Effector CD8-positive, alpha-beta T cell (primary cell): ENCODE results near the gene ATP13A2.

Source experiments
- DNase-seq: peaks from one replicate; lab custom pipeline; 2025; lab: John Stamatoyannopoulos, UW

Gene ATP13A2

DNA sequence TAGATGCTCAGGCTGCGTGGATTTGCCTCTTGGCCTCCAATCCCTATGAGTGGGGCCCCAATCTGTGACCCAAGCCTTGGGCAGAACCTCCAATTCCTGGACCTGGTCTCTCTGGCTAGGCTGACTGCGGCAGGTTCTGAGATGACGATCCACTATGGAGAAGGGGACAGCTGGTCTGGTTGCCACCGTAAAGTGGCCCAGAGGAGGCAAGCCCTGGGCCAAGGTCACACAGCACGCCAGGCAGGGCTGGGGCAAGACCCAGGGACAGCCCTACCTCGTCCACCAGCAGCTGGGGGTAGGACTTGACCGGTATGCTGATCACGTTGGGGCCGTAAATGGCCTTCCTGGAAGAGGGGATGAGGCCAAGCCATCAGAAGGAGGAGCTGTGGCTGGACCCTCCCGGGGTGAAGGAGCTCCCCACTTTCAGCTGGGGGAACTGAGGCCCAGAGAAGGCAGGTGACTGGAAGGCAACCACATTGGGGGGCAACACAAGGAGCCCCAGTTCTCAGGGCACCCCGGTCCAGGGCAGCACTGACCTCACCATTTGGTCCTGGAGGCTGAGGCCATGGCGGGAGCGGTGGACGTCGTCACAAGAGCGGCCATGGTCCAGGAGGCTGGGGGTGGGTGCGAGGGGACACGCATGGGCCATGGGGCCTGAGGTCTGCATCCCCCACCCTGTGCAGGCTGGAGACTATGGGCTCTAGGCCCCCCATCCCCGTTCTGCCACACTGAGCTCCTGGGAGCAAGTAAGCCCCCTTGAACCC is 9.8 kb downstream of the ATP13A2 start:
- DNase-seq: no peak

DNA sequence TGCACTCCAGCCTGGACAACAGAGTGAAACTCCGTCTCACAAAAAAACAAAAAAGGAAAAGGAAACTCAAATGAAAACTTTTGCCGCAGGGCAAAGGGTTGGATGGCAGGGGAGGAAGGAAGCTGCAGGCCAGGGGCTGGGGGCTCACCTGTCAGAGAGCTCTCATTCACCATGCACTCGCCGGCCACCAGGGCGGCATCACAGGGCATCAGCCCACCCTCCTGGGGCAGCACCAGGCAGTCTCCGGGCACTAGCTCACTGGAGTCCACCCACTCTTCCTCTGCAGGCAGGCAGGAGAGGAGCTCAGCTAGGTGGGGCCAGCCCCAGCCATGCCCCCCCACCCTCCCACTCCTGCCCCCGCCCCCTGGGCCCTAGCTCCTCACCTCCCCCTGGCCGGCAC is 11.9 kb downstream of the ATP13A2 start:
- DNase-seq: no peak

DNA sequence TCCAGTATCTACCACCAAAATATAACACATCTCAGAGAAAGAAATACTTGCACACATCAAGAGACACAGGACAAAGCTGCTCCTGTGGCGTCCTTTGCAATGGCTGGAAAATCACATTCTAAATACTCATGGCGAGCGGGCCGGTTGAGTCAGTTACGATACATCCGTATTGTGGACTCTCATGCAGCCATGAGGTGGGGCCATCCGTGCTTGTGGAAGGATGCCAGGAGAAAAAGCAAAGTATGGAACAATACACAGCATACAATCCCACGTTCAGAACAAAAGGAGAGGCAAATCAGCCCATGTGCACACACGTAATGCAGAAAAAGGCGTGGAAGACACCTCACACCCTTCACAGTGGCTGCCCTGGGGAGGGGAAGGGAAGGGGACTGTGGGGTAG is 13.1 kb downstream of the ATP13A2 start:
- no peak for DNase-seq

DNA sequence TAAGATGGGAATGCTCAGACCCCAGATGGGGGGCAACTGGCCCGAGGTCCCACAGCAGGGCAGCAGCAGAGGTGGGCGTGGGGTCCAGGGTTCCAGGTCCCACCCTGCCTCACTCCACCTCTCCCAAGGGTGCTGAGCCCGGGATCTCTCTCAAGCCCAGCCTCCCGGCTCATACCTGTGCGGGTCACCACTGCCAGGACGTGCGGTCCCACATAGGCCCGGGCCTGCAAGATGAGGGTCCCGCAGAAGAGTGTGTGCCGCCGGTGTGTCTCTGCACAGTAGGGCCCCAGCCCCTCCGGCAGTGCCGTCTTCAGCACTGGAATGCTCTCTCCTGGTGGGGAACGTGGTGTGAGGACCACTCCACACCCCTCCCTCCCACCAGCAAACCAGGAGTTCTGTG is 14.9 kb downstream of the ATP13A2 start:
- DNase-seq: no peak

DNA sequence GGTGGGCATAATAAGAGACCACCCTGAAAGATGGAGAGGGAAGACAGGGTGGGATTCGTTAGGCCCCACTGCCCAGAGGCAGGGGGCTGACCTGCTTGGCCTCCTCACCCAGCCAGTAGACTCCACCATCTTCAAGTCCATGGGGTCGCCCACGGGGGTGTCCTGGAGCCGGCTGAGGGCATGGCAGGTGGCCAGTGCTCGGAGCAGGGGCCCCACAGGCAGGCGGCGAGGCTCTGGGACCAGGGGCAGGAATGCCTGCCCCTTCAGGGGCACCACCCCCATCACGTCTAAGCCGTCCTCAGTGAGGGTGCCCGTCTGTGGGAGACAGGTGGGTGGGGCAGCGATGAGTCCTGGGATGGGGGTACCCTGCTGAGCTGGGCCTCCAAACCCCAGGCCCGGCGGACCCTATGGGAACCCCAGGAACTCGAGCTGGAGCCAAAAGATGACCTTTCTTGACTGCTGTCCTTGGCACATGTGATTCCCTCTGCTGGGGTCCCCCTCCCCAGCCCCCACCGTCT is 18.1 kb downstream of the ATP13A2 start:
- DNase-seq: no peak

DNA sequence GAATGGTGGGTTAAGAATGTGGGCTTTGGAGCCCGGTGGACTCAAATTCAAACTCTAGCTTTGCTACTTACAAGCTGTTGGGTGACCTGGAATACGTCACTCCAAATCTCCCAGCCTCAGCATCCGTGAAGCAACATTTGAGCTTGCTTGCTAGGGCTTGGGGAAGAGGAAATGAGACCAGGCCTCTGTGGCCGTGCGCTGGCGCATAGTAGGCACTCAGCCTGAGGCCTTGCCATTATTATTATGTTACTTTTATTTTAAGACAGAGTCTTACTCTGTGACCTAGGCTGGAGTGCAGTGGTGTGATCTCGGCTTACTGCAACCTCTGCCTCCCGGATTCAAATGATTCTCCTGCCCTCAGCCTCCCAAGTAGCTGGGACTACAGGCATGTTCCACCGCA is 19.1 kb downstream of the ATP13A2 start:
- DNase-seq: no peak

DNA sequence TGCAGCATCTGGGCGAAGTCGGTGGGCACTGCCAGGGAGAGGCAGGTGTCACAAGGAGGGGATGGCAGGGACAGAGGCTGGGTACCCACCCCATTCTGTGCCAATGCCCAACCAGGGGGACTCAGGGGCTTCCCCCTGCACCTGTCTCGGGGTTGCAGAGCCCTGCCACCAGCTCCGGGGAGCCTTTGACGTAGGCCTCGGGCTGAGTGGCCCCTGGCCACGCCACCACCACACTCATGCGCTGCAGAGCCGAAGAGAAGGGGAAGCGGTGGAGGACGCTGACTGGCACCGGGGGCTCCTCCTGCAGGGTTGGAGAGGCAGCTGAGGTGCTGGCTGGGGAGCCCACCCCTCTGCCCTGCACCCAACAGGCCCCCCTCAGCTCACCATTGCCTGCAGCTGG is 19.6 kb downstream of the ATP13A2 start:
- DNase-seq: no peak

DNA sequence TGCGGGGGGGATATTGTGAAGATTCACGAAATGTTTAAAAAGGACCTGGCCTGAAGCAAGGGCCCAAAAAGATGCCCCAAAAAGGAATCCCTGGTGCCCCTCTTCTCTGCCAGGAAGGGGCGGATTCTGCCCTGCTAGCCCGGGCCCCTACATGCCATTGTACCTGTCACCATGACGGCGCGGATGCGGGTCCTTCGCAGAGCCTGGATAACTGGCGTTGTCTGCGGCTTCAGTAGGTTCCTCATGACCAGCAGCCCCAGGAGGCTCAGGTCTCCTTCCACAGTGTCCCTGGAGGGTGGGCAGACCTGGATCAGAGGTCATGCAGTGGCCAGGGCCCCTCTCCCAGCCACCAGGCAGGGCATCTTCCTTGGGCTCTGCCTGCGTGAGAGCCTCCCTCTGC is 20.2 kb downstream of the ATP13A2 start:
- no peak for DNase-seq

DNA sequence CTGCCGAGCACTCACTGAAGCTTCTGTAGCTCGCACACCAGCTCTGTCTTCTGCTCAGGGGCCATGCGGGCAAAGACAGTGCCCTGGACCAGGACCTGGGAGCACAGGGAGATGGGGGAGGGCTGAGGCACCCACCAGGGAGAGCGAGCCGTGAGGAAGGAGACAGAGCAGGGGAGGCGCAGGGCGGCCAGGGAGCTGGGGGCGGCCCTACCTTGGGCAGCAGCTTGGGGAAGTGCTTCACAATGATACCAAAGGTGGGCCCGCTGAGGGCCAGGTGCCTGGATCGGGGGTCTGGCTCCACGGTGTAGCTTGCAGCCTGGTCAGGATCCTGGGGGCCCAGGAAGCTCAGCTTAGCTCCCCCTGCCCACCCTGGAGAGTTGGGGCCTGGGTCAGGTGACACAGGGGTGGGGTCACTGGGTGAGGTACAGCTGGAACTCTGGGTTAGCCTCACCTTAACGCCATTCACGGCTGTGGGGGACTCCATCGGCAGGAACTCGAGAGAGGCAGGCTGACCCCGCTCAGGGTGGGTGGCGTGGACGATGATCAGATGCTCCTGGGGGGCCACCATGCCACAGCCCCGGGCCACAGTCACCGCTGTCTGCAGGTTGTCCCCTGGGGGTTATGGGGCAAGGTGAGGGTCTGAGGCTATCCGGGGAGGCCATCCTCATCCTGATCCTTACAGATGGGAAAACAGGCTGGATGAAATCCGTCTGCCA is 21.9 kb downstream of the ATP13A2 start:
- DNase-seq: no peak

DNA sequence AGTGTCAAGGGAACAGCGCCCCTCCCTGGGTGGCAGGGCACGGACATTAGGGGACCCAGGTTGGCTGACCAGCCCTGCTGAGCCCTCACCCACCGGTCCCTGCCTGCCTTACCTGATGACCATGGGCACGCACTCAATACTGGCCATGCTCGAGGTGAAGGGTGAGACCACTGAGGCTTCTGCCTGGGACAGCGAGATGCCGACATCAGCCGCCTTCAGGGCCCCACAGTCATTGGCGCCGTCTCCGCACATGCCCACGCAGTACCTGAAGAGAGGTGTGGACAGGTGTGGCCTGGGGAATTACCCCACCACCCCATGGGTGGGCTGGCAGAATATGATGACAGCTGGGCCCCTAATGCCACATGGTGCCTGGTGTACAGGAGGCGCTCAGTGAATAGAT is 23.5 kb downstream of the ATP13A2 start:
- DNase-seq: no peak

DNA sequence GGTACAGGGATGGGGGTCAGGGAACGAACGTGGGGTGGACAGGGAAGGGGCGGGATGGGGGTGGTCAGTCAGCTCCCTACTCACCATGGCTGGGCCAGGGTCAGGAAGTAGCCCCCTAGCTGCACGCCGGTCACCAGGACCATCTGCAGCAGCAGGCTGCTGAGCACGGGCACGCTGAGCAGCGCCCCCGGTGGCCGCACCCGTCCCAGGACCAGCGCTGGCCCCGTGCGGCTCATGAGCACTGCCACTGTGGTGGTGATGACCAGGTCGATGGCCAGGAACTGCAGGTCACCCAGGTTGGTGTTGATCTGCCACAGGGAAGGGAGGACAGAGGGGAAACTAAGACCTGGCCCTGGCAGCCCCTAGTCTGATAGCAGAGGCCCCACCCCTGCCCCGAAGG is 24.8 kb downstream of the ATP13A2 start:
- DNase-seq: no peak

DNA sequence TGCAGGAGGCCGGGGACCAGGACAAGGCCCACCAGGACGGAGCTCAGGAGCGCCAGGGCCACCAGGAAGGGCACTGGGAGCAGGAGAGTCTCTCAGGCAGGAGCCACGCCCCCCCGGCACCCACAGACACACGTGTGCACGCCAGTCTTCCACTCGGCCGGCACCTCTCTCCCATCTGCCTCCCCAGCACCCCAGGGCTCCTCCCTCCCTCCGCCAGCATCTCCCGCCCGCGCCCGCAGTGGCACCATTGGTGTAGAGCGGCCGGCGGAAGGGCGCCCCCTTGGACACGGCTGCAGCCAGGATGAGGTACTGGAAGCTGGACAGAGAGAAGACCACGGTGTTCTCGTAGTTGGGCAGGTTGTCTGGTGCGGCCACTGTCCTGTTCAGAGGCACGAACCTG is 25.2 kb downstream of the ATP13A2 start:
- DNase-seq: no peak

DNA sequence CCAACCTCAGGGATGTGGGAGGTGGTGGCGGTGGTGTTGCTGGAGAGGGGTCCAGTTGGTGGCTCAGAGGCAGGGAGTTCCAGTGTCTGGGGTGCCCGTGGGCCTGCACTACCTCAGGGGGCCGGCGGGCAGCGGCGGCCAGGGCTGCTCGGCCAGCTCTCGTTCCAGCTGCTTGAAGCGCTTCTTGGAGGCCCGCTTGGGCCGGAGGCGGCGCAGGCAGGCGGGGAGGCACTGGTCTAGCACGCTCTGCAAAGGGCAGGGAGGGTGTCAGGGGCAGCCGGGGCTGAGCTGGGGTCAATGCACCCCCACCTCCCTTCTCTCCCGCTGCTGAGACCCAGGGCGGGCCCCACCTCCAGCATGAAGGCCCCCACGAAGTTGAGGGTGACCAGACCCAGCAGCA is 25.6 kb downstream of the ATP13A2 start:
- no peak for DNase-seq

DNA sequence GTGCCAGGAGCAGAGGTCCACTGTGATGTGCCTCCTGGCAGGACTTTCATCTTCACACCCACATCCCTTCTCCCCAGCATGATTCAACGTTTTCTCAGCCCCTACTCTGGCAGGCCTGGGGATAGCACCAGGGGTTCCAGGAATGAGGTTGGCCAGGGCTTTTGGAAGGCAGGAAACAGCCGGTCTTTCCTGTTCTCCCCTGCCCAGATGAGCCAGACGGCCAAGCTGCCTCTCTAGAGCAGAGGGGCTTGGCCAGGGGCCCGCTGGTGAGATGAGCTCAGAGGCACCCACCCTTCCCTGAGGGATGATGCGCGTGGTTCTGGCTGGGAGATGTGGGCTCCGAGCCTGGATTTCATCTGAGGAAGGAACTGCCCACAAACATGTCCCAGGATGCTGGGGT is 27.0 kb downstream of the ATP13A2 start:
- no peak for DNase-seq

DNA sequence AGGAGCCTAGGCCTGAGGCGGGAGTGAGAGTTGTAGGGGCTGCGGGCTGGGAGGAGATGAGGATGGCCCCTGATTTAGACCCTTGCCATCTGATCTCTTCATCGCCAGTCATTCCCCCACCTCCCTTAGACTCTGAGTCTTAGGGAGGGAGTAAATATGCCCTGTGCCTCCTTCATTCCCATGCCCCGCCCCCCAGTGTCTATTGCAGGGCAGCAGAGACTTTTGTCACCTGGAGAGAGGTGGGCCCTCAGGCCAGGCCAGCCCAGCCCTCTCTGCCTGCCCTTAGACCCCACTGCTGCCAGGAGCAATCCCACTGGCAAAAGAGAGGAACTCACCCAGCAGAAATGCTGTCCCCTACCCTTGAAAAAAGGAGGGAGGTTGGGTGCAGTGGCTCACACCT is 28.1 kb downstream of the ATP13A2 start:
- no peak for DNase-seq

DNA sequence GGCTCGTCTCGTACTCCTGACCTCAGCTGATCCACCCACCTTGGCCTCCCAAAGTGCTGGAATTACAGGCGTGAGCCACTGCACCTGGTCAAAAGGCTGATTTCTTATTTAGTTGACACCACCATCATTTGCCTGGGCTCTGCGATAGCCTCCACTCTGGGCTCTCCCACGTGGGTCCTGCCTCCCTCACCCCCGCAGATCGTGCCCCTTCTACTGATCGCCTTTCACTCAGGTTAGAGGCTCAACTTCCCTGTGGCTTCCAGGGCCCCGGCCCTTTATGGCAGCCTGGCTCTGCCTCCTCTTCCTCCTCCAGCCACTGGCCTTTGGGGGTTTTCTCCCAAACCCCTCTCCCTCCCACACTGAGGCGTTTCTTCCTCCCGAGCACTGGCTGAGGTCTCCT is 28.8 kb downstream of the ATP13A2 start:
- DNase-seq: no peak

DNA sequence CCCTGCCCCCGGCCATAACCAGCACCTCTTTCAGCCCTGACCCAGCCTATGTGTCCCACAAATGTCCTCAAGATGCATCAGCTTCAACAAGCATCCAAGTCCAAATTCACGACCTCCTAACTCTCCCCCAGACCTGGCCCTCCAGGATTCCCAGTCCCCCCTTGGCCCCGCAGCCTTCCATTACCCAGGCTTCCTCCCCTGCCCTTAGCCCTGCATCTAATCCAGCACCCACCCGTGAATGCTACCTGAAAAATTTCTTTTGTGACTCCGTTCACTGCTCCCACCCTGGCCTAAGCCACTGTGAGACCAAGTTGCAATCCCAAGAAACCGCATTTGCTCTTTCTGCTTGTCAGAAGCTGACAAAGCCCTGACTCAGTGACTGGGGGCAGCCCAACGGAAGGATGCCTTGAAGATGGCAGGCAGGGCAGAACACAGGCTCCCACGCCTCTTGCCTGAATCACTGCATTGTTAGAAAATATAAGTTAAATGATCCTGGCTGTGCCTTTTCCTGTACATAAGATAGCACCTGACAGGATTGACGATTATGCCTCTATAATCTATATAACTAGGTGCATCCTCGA is 30.4 kb downstream of the ATP13A2 start:
- no peak for DNase-seq

DNA sequence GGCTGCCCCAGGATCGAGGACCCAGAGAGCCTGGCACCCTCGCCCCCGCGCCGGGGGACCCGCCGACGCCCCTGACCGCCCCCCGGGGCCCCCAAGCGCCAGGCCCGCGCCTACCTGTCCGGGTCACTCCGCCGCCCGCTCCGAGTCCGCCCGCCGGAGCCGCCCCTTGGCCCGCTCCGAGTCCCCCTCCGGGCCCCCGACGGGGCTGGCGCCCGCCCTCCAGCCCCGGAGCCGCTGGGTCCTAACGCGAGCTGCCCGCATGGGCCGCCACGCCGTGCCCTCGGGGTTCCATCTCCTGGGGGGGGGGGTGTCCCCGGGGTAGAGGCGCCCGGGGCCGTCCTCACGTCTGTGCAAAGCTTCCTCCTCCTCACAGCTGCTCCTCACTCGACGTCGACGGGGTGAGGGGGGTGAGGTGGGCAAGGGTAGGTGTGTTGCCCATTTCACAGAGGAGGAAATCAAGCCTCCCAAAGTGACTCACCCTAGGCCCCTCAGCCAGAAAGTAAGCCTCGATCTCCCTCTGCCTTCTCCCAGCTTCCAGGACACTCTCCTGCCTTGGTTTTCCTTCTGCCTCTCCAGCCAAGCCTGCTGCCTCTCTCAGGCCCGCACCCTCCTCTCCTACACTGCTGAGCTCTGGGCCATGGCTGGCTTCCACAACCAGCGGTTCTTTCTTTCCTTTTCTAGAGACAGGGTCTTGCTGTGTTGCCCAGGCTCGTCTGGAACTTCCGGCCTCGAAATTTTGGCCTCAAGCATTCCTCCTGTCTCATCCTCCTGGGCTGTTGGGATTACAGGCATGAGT is 31.1 kb downstream of the ATP13A2 start, which contains the start of gene MFAP2:
MFAP2 (minus strand) TSS at position 148 of the 796 bp plus-strand sequence. CDS start 2,347 bp downstream, outside the sequence.
- DNase-seq: no peak

DNA sequence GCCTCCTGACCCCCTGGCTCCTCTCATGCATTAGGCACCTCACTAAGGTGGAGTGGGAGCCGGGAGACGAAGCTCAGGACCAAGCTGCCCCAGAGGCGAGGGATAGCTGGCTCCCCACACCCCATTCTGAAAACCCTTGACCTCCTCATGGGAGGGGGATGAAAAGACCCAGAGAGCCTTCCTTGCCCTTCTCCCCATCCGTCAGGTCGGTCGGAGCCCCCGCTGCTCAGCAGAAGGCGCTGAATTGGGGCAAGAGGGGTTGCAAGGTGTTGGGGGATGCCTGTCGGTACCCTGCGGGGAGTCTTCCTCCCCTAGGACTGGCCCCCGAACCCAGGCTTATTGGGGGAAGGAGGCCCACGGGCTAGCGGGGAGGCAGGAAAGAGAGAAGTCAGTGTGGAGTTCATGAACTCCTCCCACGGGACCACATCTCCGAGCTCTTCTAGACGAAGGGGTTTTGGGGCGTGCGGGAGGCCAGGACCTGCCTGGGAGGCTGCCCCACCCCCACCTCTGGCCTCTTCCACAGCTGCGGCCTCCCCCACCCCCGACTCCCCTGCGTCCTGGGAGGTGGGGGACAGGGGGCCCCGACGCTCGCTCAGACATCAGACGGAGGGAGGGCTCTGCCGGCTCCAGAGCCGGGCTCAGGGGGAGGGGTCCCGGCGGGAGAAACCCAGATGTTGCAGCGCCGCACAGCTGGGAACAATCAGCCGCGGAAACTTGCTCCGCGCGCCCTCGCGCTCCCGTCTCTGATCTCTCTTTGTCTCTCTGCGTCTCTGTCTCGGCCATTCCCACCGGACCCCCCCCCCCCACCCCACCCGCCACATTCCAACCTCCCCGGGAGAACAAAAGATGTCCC is 32.0 kb downstream of the ATP13A2 start:
- no peak for DNase-seq

DNA sequence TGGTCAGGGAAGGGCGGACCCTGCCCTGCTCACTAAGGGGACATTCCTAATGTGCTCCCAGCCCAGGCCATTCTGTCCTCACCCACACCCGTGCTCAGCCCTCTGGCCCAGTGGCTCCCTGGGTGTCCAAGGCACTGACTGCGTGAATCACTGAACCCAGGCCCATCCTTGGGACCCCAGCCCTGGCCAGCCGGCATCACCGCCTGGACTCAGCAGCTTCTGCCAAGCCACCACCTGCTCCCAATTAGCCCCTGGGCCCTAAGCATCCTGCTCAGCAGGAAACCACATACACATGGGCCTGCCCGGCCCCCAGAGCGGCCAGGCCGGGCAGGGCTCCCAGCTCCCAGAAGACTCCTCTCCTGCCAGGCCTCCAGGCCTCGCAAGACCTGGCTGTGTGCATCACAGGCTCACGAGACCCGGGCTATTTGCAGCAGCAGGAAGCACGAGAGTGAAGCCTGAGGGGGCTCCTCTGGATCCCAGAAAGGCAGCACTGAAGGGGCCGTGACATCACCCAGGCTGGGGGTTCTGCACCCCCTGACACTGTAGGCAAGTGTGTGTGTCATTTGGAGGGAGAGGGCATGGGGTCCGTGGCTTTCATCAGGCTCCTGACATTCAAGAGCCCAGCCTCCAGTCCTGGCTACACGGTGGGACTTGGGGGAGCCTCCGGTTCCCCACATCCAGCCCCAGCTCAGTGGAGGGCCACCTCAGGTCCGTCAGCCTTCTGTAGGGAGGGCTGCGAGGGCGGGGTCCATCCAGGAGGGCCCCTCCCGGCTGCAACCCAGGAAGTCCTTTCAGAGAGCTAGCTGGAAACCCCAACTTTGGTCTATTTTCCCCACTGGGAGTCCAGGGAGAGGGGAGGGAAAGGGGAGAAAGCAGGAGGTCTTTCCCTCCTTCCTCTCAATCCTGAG is 32.9 kb downstream of the ATP13A2 start:
- no peak for DNase-seq
